Stomach (tissue), 4 donors: Measurements from ENCODE around the gene URI1.

Experiments used
- CTCF ChIP-seq, 7 experiments: fragments of 450-650 bp in 4 of 7; fragments of 200-600 bp in 3 of 7; sonication (generic) in 3 of 7; IDR thresholded peaks; one replicate each; pipeline ENCODE4 v1.5.1; 2016 to 2019; ENCODE audit warnings: antibody characterized with exemption in 7 of 7, control low read depth in 2 of 7, mild to moderate bottlenecking in 1 of 7
- EP300 ChIP-seq: sonication (generic); formaldehyde crosslinking; IDR thresholded peaks from one replicate; pipeline ENCODE4 v1.6.1; 2017; ENCODE audit warnings: antibody characterized with exemption
- POLR2A ChIP-seq, 4 donors: fragments of 450-650 bp; IDR thresholded peaks; one replicate each; pipeline ENCODE4 v1.6.1; 2016; ENCODE audit warnings: antibody characterized with exemption in 4 of 4, control low read depth in 2 of 4, mild to moderate bottlenecking in 1 of 4, moderate library complexity in 1 of 4
- POLR2AphosphoS5 ChIP-seq, 3 donors: sonication (generic); formaldehyde crosslinking; IDR thresholded peaks; one replicate each; pipeline ENCODE4 v1.6.1; 2016; ENCODE audit warnings: antibody characterized with exemption in 3 of 3

DNA sequence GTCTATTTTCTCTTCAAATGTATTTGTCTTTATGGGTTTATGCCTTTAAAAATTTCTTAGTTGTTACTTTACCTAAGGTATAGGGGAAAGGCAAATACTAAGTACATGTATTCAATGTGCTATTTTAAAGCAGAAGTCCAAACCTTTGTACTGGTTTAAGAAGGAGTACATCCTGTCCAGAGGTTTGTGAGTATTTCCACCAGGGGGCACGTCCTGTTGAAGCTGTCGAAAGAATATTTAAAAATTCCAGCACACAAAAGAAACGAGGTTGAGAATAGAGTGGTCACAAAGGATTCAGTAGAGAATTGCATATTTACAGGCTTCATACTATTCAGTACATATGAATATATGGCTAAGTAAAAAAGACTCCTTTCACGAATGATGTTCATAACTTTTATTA is 59.8 kb downstream of the URI1 start:
- TF ChIP-seq CTCF (IDR thresholded peaks at IDR 0.05) (no peak), POLR2A (IDR thresholded peaks at IDR 0.05) (no peak), EP300 (no peak), POLR2AphosphoS5 (IDR thresholded peaks at IDR 0.05) (no peak)
